GM18505 (cell line): ENCODE measurements around the gene ARG2.
"Not testable (repeated sequence)": the region's sequence is repeated elsewhere in the genome, so short reads cannot be mapped to it uniquely, and the experiment has no call there.

Experiments
- ATAC-seq: cut with Tn5 transposase; IDR thresholded peaks from one replicate; pipeline ENCODE4 v1.9.1; 2021; ENCODE audit not compliant: unreplicated experiment
- POLR2A ChIP-seq: IDR thresholded peaks from 4 replicates; pipeline ENCODE4 v1.6.1; 2011; ENCODE audit warnings: borderline replicate concordance; ENCODE audit not compliant: insufficient read depth, insufficient read length; ENCODE audit errors: extremely low read depth

ARG2 gene

DNA sequence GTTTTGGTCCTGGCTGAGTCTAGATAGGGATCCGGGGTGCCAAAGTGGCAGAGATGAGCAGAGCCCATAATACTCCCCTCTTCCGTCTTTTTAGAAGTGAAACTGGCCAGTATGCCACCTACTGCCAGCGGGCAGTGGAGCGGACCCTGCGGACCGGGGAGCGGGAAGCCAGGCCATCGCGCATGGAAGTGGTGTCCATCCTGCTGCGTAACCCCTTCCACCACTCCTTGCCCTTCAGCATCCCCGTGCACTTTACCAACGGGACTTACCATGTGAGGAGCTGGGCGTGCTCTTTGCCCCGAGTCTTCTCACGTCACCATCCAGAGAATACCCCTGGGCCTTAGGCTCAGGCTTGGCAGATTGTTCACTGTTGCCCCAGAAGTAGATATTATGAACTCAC is 40.7 kb upstream of the ARG2 start:
- no peak for TF ChIP-seq POLR2A
- ATAC-seq, result no peak

DNA sequence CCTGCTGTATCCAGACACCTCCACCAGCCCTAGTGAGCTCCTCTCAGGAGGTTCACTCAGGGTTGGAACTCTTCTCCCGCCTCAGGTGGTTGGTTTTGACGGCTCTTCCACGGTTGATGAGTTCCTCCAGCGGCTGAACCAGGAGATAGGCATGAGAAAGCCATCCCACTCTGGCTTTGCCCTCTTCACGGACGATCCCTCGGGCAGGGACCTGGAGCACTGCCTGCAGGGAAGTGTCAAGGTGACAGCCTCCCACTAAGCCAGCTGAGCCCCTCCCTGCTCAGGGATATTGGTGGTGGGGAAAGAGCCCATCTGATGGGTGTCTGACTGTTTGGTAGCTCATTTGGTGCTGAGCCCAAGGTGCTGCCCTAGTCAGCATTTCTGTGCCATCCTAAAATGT is 40.1 kb upstream of the ARG2 start:
- ATAC-seq, result no peak
- no peak for TF ChIP-seq POLR2A

DNA sequence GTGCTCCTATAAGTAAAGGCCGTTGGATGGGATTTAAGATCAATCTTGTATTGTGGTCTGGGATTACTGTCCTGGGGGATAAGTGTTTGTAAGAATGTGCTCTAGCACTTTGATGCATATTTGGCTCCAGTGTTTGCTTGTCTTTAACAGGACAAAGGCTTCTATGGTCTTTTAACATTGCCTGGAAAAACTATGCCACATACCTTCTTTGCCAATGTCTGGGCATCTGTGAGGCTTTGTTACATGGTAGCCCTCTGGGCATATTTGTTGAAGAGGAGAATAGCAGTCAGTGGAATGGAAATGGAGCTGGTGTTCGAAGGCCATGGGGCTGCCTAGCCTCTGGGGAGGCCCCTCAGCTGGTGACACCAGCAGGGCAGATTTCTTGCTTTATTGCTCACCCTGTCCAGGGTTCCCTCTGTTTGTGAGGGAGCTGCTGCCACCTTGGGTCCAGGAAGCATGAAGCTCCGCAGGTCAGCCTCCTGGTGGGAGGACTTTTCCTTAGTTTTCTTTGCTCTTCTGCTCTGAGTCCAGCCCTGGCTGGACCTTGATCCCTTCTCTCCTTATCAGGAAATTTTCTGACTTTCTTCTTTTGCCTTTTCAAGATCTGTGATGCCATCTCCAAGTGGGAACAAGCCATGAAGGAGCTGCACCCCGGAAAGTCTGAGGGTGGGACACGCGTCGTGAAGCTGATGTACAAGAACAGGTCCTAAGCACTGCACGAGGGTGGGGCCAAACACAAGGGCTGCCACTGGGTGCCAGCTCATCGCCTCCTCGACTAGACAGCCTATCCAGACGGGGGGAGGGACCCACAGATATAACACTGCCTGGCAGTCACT is 39.2 kb upstream of the ARG2 start:
- no peak for ATAC-seq

DNA sequence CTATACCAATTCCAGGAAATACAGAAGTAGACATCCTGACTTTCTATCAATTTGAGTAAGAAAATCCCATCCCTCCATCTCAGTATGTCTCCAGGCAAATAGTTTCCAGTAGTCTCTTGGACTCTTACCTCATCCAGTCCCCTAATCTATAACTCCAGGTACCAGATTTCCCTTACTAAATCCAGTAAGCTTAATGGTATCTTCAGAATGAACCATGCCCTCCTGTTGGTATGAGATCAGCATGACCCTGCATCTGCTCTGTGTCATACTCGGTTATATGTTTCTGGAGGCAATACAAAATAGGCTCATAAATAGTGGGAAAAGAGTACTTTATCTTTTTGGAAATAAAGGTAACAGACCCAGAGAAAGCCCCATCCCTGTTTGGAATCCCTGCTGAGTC is 38.1 kb upstream of the ARG2 start:
- TF ChIP-seq POLR2A, result no peak
- ATAC-seq, result no peak

More for the DNA sequence above, 39.2 kb upstream of the ARG2 start:
- no peak for TF ChIP-seq POLR2A

DNA sequence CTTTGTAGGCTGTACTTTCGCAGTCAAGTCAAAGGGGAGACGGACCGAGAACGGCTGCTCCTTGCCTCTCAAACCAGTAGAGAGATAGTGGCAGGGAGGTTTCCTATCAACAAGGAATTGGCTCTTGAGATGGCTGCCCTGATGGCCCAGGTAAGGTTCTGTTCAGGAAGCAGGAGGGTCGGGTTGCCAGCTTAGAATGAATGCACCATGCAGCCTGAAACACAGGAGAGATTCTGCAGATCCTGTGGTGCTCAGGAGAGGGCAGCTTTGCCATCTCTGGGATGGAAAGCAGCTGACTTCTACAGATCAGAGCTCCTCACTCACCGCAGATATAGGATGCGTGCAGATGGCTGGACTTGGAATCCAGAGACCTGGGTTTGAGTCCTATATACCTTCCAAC is 37.7 kb upstream of the ARG2 start:
- no peak for ATAC-seq
- TF ChIP-seq POLR2A, result no peak

DNA sequence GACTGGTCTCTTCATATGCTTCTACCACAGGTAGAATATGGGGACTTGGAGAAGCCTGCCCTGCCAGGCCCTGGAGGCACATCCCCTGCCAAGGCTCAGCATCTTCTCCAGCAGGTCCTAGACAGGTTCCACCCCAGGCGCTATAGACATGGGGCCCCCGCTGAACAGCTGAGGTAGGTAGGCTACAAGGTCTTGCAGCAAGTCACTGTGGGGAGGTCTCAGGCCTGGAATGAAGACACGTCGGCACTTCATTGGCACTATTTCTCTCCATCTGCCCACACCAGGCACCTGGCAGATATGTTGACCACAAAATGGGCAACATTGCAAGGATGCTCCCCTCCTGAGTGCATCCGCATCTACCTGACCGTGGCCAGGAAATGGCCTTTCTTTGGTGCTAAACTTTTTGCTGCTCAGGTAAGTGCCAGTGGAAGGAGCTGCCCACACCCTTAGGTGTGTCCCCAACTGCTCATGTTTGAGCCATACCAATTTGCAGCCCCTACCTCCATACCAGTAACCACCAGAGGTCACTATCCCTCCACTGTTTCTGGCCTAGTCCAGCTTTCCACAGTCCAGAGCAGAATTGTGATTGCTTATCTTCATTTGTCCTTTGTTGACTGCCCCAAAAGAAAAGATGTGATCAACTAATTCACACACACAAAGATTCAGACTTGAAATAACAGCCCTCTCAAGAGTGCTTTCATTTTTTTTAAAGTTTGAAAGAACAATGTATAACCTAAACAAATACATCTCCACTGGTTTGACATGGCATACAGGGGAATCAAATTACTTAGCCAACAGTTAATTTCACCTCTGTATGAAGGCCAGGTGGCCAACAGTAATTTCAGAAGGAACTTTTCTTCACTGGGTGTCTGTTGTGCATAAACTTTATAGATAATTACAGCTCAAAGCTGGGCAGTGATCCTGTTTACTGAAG is 35.7 kb upstream of the ARG2 start:
- no peak for TF ChIP-seq POLR2A

DNA sequence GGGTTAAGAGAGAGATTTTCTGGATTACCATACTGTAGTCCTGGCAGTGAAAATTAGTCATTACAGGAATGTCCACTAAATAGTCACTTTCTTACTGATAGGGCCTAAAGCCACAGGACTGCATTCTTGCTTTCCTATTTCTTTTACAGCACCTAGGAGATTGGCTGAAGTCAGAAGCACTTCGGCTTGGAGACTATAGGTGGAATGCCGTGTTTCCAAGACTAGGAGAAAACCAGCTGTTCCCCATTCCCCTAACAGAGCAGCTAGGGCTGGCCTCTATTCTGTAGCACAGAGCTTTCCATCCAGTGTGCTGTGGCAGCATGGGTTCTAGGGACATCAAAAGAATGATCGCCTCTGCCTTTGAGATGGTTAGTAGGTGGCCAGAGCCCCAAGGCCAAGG is 34.7 kb upstream of the ARG2 start:
- TF ChIP-seq POLR2A, result no peak
- no peak for ATAC-seq

More for the DNA sequence above, 35.7 kb upstream of the ARG2 start:
- no peak for ATAC-seq

DNA sequence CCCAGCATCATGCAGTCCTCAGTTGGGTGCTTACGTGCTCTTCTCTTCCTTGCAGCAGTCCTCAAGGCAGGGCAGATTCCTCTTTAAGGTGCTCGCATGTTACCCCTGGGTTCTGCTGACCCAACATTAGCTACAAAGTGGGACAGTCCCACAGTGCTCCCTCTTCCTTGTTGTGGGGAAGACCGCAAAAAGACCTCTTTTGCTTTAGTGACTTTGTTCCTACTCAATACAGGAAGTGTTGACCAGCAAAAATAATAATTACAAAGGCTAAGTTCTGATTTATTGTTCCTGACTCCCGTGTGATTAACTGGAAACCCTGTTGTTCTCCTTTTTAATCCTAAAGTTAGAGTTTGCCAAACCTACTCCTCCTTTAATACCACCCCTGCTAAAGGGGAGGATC is 33.4 kb upstream of the ARG2 start:
- no peak for ATAC-seq
- no peak for TF ChIP-seq POLR2A

DNA sequence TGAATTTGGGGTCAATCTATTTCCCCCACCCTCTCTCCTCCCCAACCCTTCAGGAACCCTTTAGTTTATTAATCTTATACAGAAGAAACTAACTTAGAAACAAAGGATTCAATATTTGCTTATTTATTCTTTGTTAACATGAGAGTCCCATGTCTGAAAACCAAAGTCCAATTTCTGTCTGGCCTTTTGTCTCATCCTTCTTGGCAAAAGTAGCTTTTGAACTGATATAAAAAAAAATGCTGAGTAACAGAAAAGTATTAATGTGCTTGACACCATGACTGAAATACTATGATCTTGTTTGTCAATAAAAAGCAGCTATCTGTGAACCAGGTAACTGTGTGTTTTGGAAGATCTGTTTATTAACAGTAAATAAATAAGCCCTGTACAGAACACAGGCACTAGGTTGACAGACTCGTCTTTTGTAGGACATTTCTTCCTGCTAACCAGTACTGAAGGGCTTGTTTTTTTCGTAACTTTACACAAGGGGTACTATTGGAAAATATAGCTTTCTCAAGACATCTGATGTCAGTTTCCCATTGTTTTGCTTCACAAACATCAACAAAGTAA is 30.4 kb upstream of the ARG2 start:
- TF ChIP-seq POLR2A, result no peak
- ATAC-seq, result no peak

DNA sequence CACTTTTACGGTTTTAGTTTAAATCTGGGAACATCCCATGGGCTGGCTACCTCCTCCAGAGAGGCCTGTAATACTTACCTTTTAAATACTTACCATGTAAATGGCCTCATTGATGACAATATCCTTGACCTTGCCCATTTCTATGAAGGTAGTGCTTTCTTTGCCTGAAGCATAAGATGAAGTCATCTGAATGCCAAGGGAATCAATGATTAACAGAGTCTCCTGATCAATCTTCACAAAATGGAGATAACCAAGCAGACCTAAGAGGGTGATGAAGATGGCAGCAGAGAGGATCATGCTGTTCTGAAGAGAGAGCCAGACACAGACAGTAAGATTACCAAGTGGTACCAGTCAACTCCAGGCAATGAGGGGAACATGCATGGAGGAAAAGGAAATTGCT is 26.1 kb upstream of the ARG2 start:
- not testable (repeated sequence) for ATAC-seq

DNA sequence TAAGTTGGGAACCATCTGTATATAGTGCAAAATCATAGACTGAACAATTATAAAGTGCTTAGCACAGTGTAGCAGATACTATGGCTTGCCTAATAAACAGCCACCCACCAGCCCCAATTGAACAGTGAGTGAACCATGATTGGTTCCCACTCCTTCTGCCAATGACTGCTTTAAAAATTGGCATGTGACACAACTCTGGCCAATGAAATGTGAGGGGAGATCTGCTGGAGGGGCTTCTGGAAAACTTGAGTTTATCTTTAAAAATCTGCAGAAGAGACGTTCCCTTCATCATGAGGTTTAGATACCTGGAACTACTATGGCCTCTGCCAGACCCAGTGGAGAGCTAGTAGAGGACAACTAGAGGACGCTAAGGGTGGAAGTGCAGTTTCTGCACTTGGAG is 24.3 kb upstream of the ARG2 start:
- TF ChIP-seq POLR2A, result no peak
- ATAC-seq, result no peak

DNA sequence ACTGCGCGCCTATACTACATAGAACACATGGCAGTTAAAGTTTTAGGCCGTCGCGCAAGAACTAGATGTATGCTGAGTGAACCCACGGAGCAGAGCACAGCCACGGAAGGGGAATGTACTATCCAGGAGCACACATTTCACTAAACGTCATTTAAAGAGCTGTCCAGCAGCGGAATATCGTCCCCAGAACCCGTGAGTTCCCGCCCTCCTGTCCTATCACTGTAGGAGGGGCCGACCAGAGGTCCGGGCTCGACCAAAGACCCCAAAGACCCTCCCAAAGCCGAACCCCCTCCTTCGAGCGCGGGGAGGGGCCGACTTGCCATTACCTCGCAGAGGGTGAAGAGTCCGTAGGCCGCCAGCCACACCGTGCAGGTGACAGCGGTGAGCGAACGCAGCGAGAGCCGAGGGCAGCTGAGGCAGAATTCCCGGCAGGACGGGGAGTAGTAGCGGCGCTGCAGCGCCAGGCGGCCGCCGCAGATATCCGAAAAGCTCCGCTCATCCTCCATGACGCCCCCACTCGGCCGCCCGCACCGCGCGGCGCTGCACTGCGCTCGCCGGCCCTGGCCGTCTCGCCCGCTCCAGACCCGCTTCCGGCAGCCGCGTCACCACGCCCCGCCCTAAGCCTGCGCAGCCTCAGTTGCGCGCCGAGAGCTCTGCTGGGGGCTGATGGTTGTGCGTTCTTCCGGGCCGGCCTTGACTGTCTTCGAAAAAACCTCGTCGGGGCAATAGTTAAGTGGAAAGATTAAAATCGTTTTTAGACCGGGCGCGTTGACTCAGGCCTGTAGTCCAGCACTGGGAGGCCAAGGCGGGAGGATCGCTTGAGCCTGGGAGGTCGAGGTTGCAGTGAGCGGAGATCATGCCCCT is 19.8 kb upstream of the ARG2 start, which contains the start of gene PIGH:
PIGH (minus strand) TSS at position 571 of the 864 bp plus-strand sequence; CDS start at position 506, 65 bp downstream.
- ATAC-seq, result peak; percentile 88
- peak; percentile 80 for TF ChIP-seq POLR2A

DNA sequence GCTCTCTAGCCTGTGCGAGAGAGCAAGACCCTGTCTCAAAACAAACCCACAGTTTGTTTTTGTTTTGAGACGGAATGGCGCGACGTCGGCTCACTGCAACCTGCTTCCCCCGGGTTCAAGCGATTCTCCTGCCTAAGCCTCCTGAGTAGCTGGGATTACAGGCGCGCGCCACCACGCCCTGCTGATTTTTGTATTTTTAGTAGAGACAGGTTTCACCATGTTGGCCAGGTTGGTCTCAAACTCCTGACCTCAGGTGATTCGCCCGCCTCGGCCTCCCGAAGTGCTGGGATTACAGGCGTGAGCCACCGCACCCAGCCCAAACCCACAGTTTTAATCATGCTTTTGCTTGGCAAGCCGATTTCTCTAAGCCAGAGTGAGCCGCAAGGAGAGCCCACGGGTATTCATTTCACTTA is 19.2 kb upstream of the ARG2 start:
- ATAC-seq, result not testable (repeated sequence)
